HG02678 (cell line): ENCODE results near the gene WWOX.

Source experiments
- ATAC-seq: cut with Tn5 transposase; IDR thresholded peaks from one replicate; pipeline ENCODE4 v1.9.1; 2021; ENCODE audit warnings: mild to moderate bottlenecking, moderate library complexity; ENCODE audit not compliant: unreplicated experiment

WWOX gene

GRCh38 chr16:78326731-78327130, 227.3 kb downstream of the WWOX start:
- ATAC-seq, result no peak

- ATAC-seq, result no peak
Observed at GRCh38 chr16:78331731-78332130, 232.3 kb downstream of the WWOX start.

- no peak for ATAC-seq
Observed at GRCh38 chr16:78333808-78334207, 234.4 kb downstream of the WWOX start.

GRCh38 chr16:78340590-78340989, 241.1 kb downstream of the WWOX start:
- no peak for ATAC-seq

GRCh38 chr16:78348068-78348467, 248.6 kb downstream of the WWOX start:
- ATAC-seq, result no peak

- no peak for ATAC-seq
Observed at GRCh38 chr16:78348886-78349285, 249.4 kb downstream of the WWOX start.

GRCh38 chr16:78352184-78352583, 252.7 kb downstream of the WWOX start:
- no peak for ATAC-seq

- no peak for ATAC-seq
Observed at GRCh38 chr16:78353640-78354275, 254.3 kb downstream of the WWOX start.

GRCh38 chr16:78362524-78363135, 263.2 kb downstream of the WWOX start:
- ATAC-seq, result no peak

- no peak for ATAC-seq
Observed at GRCh38 chr16:78363843-78364555, 264.5 kb downstream of the WWOX start.

GRCh38 chr16:78364556-78364880, 265.1 kb downstream of the WWOX start:
- ATAC-seq, result no peak

GRCh38 chr16:78365366-78365765, 265.9 kb downstream of the WWOX start:
- ATAC-seq, result no peak

- ATAC-seq, result no peak
Observed at GRCh38 chr16:78368121-78369102, 269.0 kb downstream of the WWOX start.

- ATAC-seq, result no peak
Observed at GRCh38 chr16:78372277-78372676, 272.8 kb downstream of the WWOX start.

GRCh38 chr16:78375055-78375679, 275.7 kb downstream of the WWOX start:
- ATAC-seq, result no peak

- ATAC-seq, result no peak
Observed at GRCh38 chr16:78376452-78376851, 277.0 kb downstream of the WWOX start.

- ATAC-seq, result no peak
Observed at GRCh38 chr16:78377312-78377711, 277.9 kb downstream of the WWOX start.

GRCh38 chr16:78381060-78381459, 281.6 kb downstream of the WWOX start:
- no peak for ATAC-seq

GRCh38 chr16:78383118-78383517, 283.7 kb downstream of the WWOX start:
- no peak for ATAC-seq

GRCh38 chr16:78385086-78385805, 285.8 kb downstream of the WWOX start:
- no peak for ATAC-seq
